ENCODE measurements around the gene IL3. TPM values are rescaled to one million over a fixed set of nuclear protein-coding genes. Genes with fewer than 3 reads are reported as not detected.
"Not testable (repeated sequence)": the region's sequence is repeated elsewhere in the genome, so short reads cannot be mapped to it uniquely, and the experiment has no call there.

IL3 gene
- total and polyA plus RNA-seq, 9 of the 15 experiments (the other 6 are each of a cell fraction or from before 2014, with no cell fraction given), result not detected

- ATAC-seq, result no peak
Observed at GRCh38 chr5:132105688-132106087, 45.2 kb downstream of the IL3 start.

GRCh38 chr5:132108495-132108894, 48.0 kb downstream of the IL3 start:
- H3K27me3 ChIP-seq (ENCODE audit: control insufficient read depth in 2 of 2, insufficient read depth in 2 of 2, low read length in 2 of 2); H3K36me3 ChIP-seq (ENCODE audit: control insufficient read depth, insufficient read depth, low read length); CTCF ChIA-PET (ENCODE audit: low intra/inter-chr PET ratio); DNase-seq (ENCODE audit: extremely low read depth in 1 of 4, low spot score in 3 of 4); H3K4me2 ChIP-seq (ENCODE audit: insufficient read depth, low read length); H3K4me3 ChIP-seq; POLR2A ChIA-PET; BruUV-seq (replicated peaks); FAIRE-seq; in situ Hi-C loops (cut with MboI); H3K9ac ChIP-seq (ENCODE audit: insufficient read depth in 1 of 2, low read depth in 2 of 2, low read length in 2 of 2); H3K9me3 ChIP-seq (replicated peaks; ENCODE audit: control insufficient read depth, insufficient read depth, low read depth, low read length); H2AFZ ChIP-seq (ENCODE audit: low read depth, low read length); H3K27ac ChIP-seq (ENCODE audit: extremely low read depth, low read depth, low read length); H3K79me2 ChIP-seq (ENCODE audit: control insufficient read depth, insufficient read depth, low read length); ATAC-seq; H3K9me1 ChIP-seq (ENCODE audit: control insufficient read depth, insufficient read depth, low read length); intact Hi-C loops (cut with micrococcal nuclease); H4K20me1 ChIP-seq (replicated peaks; ENCODE audit: control insufficient read depth, insufficient read depth, low read length): not testable (repeated sequence)
- 91% methylated on average over 1 of the region's 1 CpG for WGBS (ENCODE audit: insufficient coverage, low coverage, missing lambda C conversion rate)
- TF ChIP-seq AFF1 (IDR thresholded peaks at IDR 0.05; ENCODE audit: low read depth in 1 of 2, partially characterized antibody in 2 of 2), result peak in 1 of 2 experiments; percentile 80
- peaks cover 5 to 24% of the 10 kb centered on the region in 2 experiments; a peak in 4 of 5 replicates for H3K4me1 ChIP-seq (replicated peaks in 1 of 2; ENCODE audit: control insufficient read depth in 2 of 2, insufficient read depth in 2 of 2, low read length in 2 of 2)

More at GRCh38 chr5:132105688-132106087, 45.2 kb downstream of the IL3 start:
- Histone ChIP-seq H4K20me1 (replicated peaks; ENCODE audit: control insufficient read depth, insufficient read depth, low read length) (peaks cover 8% of the 10 kb centered on the region; the same call in 1 of the 2 replicates), H3K9ac (ENCODE audit: insufficient read depth in 1 of 2, low read depth in 2 of 2, low read length in 2 of 2) (no peak overlapping the region), H3K27me3 (ENCODE audit: control insufficient read depth in 2 of 2, insufficient read depth in 2 of 2, low read length in 2 of 2) (no peaks in the 10 kb centered on the region), H3K9me1 (ENCODE audit: control insufficient read depth, insufficient read depth, low read length) (no peaks in the 10 kb centered on the region), H3K4me1 (replicated peaks in 1 of 2; ENCODE audit: control insufficient read depth in 2 of 2, insufficient read depth in 2 of 2, low read length in 2 of 2) (peaks cover 18 to 43% of the 10 kb centered on the region in 2 experiments), H3K79me2 (ENCODE audit: control insufficient read depth, insufficient read depth, low read length) (no peaks in the 10 kb centered on the region), H3K4me2 (ENCODE audit: insufficient read depth, low read length) (no peak overlapping the region), H3K9me3 (replicated peaks; ENCODE audit: control insufficient read depth, insufficient read depth, low read depth, low read length) (no peaks in the 10 kb centered on the region), H3K36me3 (ENCODE audit: control insufficient read depth, insufficient read depth, low read length) (no peaks in the 10 kb centered on the region; the same call in 2 of the 3 replicates), H3K4me3 (no peak overlapping the region), H2AFZ (ENCODE audit: low read depth, low read length) (no peak overlapping the region), H3K27ac (ENCODE audit: extremely low read depth, low read depth, low read length) (no peak overlapping the region)
- DNase-seq (ENCODE audit: extremely low read depth in 1 of 4, low spot score in 3 of 4), result no peak
- in situ Hi-C loops (cut with MboI) (no loop called here), intact Hi-C loops (cut with micrococcal nuclease) (no loop called here)
- no peak for FAIRE-seq
- ChIA-PET CTCF (ENCODE audit: low intra/inter-chr PET ratio) (no interaction called here), POLR2A (interaction anchor here (1.1 to 1.2 kb wide), 2 partner anchors 9 to 17 kb away, joined by 3 to 5 read pairs; no protein-coding TSS in a partner anchor)
- 62% methylated on average over 3 of the region's 3 CpGs for WGBS (ENCODE audit: insufficient coverage, low coverage, missing lambda C conversion rate)
- BruUV-seq (replicated peaks), result no TSS peak
- TF ChIP-seq HDAC3 (IDR thresholded peaks at IDR 0.05; ENCODE audit: borderline replicate concordance, partially characterized antibody) (no peak), CBFA2T3 (IDR thresholded peaks at IDR 0.05) (peak; percentile 18)

All from K562 (cell line).